Lower leg skin (tissue), 3 donors: ENCODE measurements around the gene RAP2A.

Source experiments
- POLR2A ChIP-seq, 2 donors: fragments of 450-650 bp; IDR thresholded peaks; one replicate each; pipeline ENCODE4 v1.6.1; 2016 to 2017; ENCODE audit warnings: antibody characterized with exemption in 2 of 2, mild to moderate bottlenecking in 1 of 2, moderate library complexity in 1 of 2
- TF ChIP-seq, protein P1 (sequence below), 3 donors: fragments of 450-650 bp; IDR thresholded peaks; one replicate each; pipeline ENCODE4 v1.5.1; 2016; ENCODE audit warnings: antibody characterized with exemption in 3 of 3, mild to moderate bottlenecking in 3 of 3, moderate library complexity in 2 of 3

DNA sequence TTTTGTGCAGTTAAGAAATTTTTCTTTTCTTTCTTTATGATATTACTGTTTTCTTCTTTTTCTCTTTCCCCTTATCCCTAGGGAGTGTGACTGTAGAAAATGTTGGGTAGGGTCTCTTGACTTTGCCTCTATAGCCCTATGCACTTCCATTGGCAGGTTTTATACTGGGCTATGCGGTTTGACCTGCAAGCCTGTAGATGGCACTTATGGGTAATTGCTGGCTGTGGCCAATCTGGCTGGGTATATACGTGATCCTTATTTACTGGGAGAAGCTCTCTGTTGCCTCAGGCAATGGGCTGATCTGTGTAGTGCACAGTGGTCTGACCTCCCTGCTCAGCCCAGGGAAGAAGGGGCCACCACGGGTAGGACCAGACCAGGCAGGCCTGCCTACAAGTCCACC, 78.8 kb downstream of the RAP2A start:
- TF ChIP-seq, protein P1, sequence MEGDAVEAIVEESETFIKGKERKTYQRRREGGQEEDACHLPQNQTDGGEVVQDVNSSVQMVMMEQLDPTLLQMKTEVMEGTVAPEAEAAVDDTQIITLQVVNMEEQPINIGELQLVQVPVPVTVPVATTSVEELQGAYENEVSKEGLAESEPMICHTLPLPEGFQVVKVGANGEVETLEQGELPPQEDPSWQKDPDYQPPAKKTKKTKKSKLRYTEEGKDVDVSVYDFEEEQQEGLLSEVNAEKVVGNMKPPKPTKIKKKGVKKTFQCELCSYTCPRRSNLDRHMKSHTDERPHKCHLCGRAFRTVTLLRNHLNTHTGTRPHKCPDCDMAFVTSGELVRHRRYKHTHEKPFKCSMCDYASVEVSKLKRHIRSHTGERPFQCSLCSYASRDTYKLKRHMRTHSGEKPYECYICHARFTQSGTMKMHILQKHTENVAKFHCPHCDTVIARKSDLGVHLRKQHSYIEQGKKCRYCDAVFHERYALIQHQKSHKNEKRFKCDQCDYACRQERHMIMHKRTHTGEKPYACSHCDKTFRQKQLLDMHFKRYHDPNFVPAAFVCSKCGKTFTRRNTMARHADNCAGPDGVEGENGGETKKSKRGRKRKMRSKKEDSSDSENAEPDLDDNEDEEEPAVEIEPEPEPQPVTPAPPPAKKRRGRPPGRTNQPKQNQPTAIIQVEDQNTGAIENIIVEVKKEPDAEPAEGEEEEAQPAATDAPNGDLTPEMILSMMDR (IDR thresholded peaks at IDR 0.05): no peak
- TF ChIP-seq POLR2A (IDR thresholded peaks at IDR 0.05): no peak
